HEK293 (cell line): ENCODE results near the gene PAX6.

Experiments
- CTCF ChIA-PET: fragments of 350-600 bp; formaldehyde crosslinking; extraction: SDS; loops from one replicate; lab custom pipeline; 2021; ENCODE audit warnings: antibody characterized with exemption; lab: Yijun Ruan, JAX
- POLR2A ChIA-PET: fragments of 300-600 bp; formaldehyde crosslinking; extraction: SDS; loops from one replicate; lab custom pipeline; 2020; ENCODE audit warnings: antibody characterized with exemption, inconsistent platforms; lab: Yijun Ruan, JAX
- H3K27ac ChIP-seq: fragments of 200-500 bp; sonication (Bioruptor generic); 2 replicates; pipeline ENCODE4 v1.5.1; 2014; ENCODE audit warnings: low read depth, low read length, control low read depth, inconsistent platforms; ENCODE audit errors: extremely low read depth
- H3K36me3 ChIP-seq, 2 experiments: fragments of 200-500 bp in 1 of 2; sonication (Bioruptor generic) in 1 of 2; 1 replicate in 1 of 2; 2 replicates in 1 of 2; pipeline ENCODE4 v1.5.1; 2014 to 2017; ENCODE audit warnings: inconsistent platforms in 2 of 2, low read length in 2 of 2; ENCODE audit not compliant: control insufficient read depth in 2 of 2, insufficient read depth in 1 of 2
- H3K4me1 ChIP-seq: fragments of 200-500 bp; sonication (Bioruptor generic); 2 replicates; pipeline ENCODE4 v1.5.1; 2014; ENCODE audit warnings: mild to moderate bottlenecking, low read length, inconsistent platforms; ENCODE audit not compliant: control insufficient read depth, insufficient read depth
- H3K4me3 ChIP-seq: 2 replicates; pipeline ENCODE4 v1.5.1; 2011; ENCODE audit warnings: low read depth, mild to moderate bottlenecking, control low read depth, low read length, moderate library complexity
- H3K9me3 ChIP-seq: fragments of 200-500 bp; sonication (Bioruptor generic); 2 replicates; pipeline ENCODE4 v1.5.1; 2014; ENCODE audit warnings: low read depth, low read length, inconsistent platforms; ENCODE audit not compliant: control insufficient read depth, insufficient read depth
- GLI2 ChIP-seq: fragments of 450-650 bp; formaldehyde crosslinking; IDR thresholded peaks from 2 replicates; pipeline ENCODE4; 2017; ENCODE audit warnings: missing biosample characterization, missing genetic modification characterization, low read depth, borderline replicate concordance
- GLI4 ChIP-seq: fragments of 450-650 bp; formaldehyde crosslinking; IDR thresholded peaks from 2 replicates; pipeline ENCODE4 v1.5.1; 2016; ENCODE audit warnings: missing biosample characterization, missing genetic modification characterization
- IKZF3 ChIP-seq: fragments of 450-650 bp; IDR thresholded peaks from 2 replicates; pipeline ENCODE4 v1.5.0; 2018; ENCODE audit warnings: missing biosample characterization, mild to moderate bottlenecking, missing genetic modification characterization, moderate library complexity
- KLF16 ChIP-seq: fragments of 450-650 bp; formaldehyde crosslinking; IDR thresholded peaks from 2 replicates; pipeline ENCODE4 v1.5.1; 2017; ENCODE audit warnings: missing biosample characterization, missing genetic modification characterization
- ZBTB6 ChIP-seq: fragments of 450-650 bp; formaldehyde crosslinking; IDR thresholded peaks from 2 replicates; pipeline ENCODE4 v1.5.1; 2017; ENCODE audit warnings: missing biosample characterization, missing genetic modification characterization
- ZFP3 ChIP-seq: fragments of 450-650 bp; formaldehyde crosslinking; IDR thresholded peaks from 2 replicates; pipeline ENCODE4 v1.5.1; 2016; ENCODE audit warnings: low read depth, missing biosample characterization, missing genetic modification characterization
- ZFP41 ChIP-seq: fragments of 450-650 bp; formaldehyde crosslinking; IDR thresholded peaks from 2 replicates; pipeline ENCODE4 v1.5.1; 2016; ENCODE audit warnings: missing biosample characterization, missing genetic modification characterization, borderline replicate concordance
- ZNF18 ChIP-seq: fragments of 450-650 bp; formaldehyde crosslinking; IDR thresholded peaks from 2 replicates; pipeline ENCODE4 v1.5.1; 2016; ENCODE audit warnings: missing biosample characterization, missing genetic modification characterization
- ZNF26 ChIP-seq: fragments of 450-650 bp; formaldehyde crosslinking; IDR thresholded peaks from 2 replicates; pipeline ENCODE4 v1.5.1; 2016; ENCODE audit warnings: missing biosample characterization, missing genetic modification characterization
- ZNF266 ChIP-seq: fragments of 450-650 bp; formaldehyde crosslinking; IDR thresholded peaks from 2 replicates; pipeline ENCODE4 v1.5.1; 2016; ENCODE audit warnings: missing biosample characterization, missing genetic modification characterization, low read depth
- ZNF274 ChIP-seq, 2 experiments: fragments of 200-500 bp in 1 of 2; fragments of 450-650 bp in 1 of 2; sonication (Bioruptor generic) in 1 of 2; formaldehyde crosslinking in 1 of 2; IDR thresholded peaks; 2 replicates each; pipeline versions ENCODE4 v1.5.1 to v1.6.1; 2014 to 2016; ENCODE audit warnings: borderline replicate concordance in 1 of 2, inconsistent platforms in 1 of 2, low read length in 1 of 2, missing biosample characterization in 1 of 2, missing genetic modification characterization in 1 of 2
- ZNF311 ChIP-seq: fragments of 450-650 bp; formaldehyde crosslinking; IDR thresholded peaks from 2 replicates; pipeline ENCODE4 v1.5.1; 2017; ENCODE audit warnings: missing biosample characterization, missing genetic modification characterization, borderline replicate concordance
- ZNF473 ChIP-seq: fragments of 450-650 bp; formaldehyde crosslinking; IDR thresholded peaks from 2 replicates; pipeline ENCODE4 v1.5.1; 2017; ENCODE audit warnings: missing biosample characterization, missing genetic modification characterization
- ZNF530 ChIP-seq: fragments of 450-650 bp; formaldehyde crosslinking; IDR thresholded peaks from 2 replicates; pipeline ENCODE4 v1.5.1; 2016; ENCODE audit warnings: low read depth, missing biosample characterization, missing genetic modification characterization
- ZNF548 ChIP-seq: fragments of 450-650 bp; formaldehyde crosslinking; IDR thresholded peaks from 2 replicates; pipeline ENCODE4 v1.5.1; 2016; ENCODE audit warnings: missing biosample characterization, missing genetic modification characterization
- ZNF555 ChIP-seq: fragments of 450-650 bp; formaldehyde crosslinking; conservative IDR thresholded peaks from 2 replicates; pipeline ENCODE4 v1.5.1; 2017; ENCODE audit warnings: missing biosample characterization, mild to moderate bottlenecking, missing genetic modification characterization, inconsistent platforms
- ZNF561 ChIP-seq: fragments of 450-650 bp; IDR thresholded peaks from 2 replicates; pipeline ENCODE4 v1.5.1; 2018; ENCODE audit warnings: missing biosample characterization, missing genetic modification characterization, borderline replicate concordance
- ZNF600 ChIP-seq: fragments of 450-650 bp; formaldehyde crosslinking; IDR thresholded peaks from 2 replicates; pipeline ENCODE4 v1.5.1; 2016; ENCODE audit warnings: missing biosample characterization, missing genetic modification characterization
- ZNF621 ChIP-seq: fragments of 450-650 bp; formaldehyde crosslinking; IDR thresholded peaks from 2 replicates; pipeline ENCODE4 v1.5.1; 2017; ENCODE audit warnings: missing biosample characterization, missing genetic modification characterization
- ZNF692 ChIP-seq: fragments of 450-650 bp; formaldehyde crosslinking; IDR thresholded peaks from 2 replicates; pipeline ENCODE4 v1.5.1; 2016; ENCODE audit warnings: missing biosample characterization, missing genetic modification characterization
- ZNF76 ChIP-seq: fragments of 450-650 bp; formaldehyde crosslinking; IDR thresholded peaks from 2 replicates; pipeline ENCODE4; 2016; ENCODE audit warnings: low read depth, missing biosample characterization, missing genetic modification characterization, borderline replicate concordance
- ZNF785 ChIP-seq: fragments of 450-650 bp; formaldehyde crosslinking; IDR thresholded peaks from 2 replicates; pipeline ENCODE4 v1.5.1; 2016; ENCODE audit warnings: missing biosample characterization, missing genetic modification characterization
- TF ChIP-seq, protein P1 (sequence below): fragments of 450-650 bp; IDR thresholded peaks from 2 replicates; pipeline ENCODE4 v1.5.1; 2018; ENCODE audit warnings: missing biosample characterization, missing genetic modification characterization
- TF ChIP-seq, protein P2 (sequence below): fragments of 450-650 bp; formaldehyde crosslinking; IDR thresholded peaks from 2 replicates; pipeline ENCODE4 v1.5.1; 2016; ENCODE audit warnings: missing biosample characterization, missing genetic modification characterization

The PAX6 gene

DNA sequence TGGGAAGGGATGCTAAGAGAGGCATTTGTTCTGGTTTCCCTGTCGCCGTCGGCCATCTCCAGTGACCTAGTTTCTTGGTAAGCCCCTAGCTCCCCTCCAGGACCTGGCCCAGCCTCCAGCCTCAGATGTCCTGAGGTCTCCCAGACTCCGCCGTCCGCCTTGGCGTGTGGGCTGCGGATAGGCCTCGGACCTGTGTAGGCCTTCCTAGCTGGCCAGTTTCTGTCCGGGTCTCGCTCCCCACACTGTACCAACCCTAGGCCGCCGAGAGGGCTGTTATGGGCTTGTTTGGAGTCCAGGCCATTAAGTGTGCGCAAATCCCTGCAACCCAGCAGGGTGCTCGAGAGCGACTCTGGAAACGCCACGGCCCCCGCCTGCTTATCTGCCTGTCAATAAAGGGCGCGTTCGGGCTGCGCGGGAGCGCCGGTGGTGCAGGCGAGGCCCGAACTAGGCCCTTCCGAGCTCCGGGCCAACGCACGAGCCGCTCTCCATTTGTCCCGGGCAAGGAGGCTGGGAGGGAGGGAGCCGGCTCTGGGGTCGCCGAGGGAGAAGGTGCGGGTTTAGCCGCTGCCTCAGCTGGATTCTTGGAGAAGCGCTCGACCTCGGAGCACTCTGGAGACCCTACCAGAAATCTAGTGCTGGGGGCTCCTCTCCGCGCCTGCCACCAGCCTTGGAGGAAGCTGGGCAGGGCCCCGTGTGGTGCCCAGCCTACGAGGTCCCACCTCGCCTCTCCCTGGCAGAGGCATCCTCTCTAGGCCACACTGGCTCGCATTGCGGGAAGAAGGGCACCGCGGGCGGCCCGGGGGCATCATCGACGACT, 8.7 kb upstream of the PAX6 start:
- Histone ChIP-seq H3K4me3 (no peak overlapping the region), H3K4me1 (no peaks in the 10 kb centered on the region), H3K27ac (no peak overlapping the region), H3K36me3 (no peaks in the 10 kb centered on the region), H3K9me3 (no peaks in the 10 kb centered on the region)
- ChIA-PET POLR2A (interaction anchor here (1.0 kb wide), 1 partner anchor 25 kb away, joined by 4 read pairs; no protein-coding TSS in a partner anchor), CTCF (interaction anchor here (0.6 kb wide), 2 partner anchors 12 to 138 kb away, joined by 3 read pairs; no protein-coding TSS in a partner anchor)
- TF ChIP-seq ZNF18 (tag by site-specific recombination), result no peak
- TF ChIP-seq ZNF555, result no peak
- no peak for TF ChIP-seq IKZF3
- no peak for TF ChIP-seq ZNF692
- TF ChIP-seq ZNF600 (tag by site-specific recombination), result no peak
- TF ChIP-seq ZNF274 (IDR thresholded peaks at IDR 0.05; ENCODE audit: low read length), result no peak
- TF ChIP-seq ZNF274 (tag by site-specific recombination; IDR thresholded peaks at IDR 0.05; ENCODE audit: borderline replicate concordance), result no peak
- TF ChIP-seq ZFP3 (tag by site-specific recombination), result no peak
- no peak for TF ChIP-seq KLF16 (tag by site-specific recombination)
- TF ChIP-seq ZNF26 (tag by site-specific recombination), result no peak
- TF ChIP-seq ZNF561 (tag by site-specific recombination), result no peak
- TF ChIP-seq ZNF785 (tag by site-specific recombination), result no peak
- no peak for TF ChIP-seq ZNF621
- no peak for TF ChIP-seq ZNF311 (tag by site-specific recombination)
- TF ChIP-seq ZNF76 (tag by site-specific recombination), result no peak

DNA sequence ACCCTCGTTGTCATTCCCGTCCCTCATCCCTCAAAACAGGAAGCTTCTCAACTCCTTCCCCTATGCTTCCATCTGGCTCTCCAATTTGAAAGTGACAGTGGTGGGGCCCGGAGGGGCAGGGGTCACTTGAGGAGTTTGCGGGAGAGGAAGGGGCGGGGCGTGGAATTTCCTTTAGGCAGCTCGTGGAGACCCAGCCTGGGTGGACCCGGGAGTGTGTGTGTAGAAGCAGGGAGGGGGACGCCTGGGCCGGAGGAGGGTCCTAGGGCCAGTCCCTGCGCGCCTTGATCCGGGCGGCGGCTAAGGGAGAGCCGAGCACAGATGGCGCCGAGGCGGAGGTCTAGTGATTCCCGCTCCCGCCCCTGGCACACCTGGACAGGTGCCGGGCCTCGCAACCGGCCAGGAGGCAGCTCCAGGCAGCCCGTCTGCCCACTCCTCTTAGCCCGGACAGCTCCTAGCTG, 7.8 kb upstream of the PAX6 start:
- Histone ChIP-seq H3K9me3 (no peaks in the 10 kb centered on the region), H3K36me3 (no peaks in the 10 kb centered on the region), H3K27ac (no peak overlapping the region), H3K4me1 (no peaks in the 10 kb centered on the region), H3K4me3 (no peak overlapping the region)
- ChIA-PET CTCF (interaction anchor here (0.6 to 0.7 kb wide), 2 partner anchors 358 to 445 kb away, joined by 3 to 5 read pairs; no protein-coding TSS in a partner anchor), POLR2A (interaction anchor here (1.0 kb wide), 1 partner anchor 25 kb away, joined by 4 read pairs; no protein-coding TSS in a partner anchor)
- TF ChIP-seq ZNF530, result no peak
- TF ChIP-seq GLI4, result no peak
- no peak for TF ChIP-seq GLI2
- TF ChIP-seq ZBTB6, result no peak
- no peak for TF ChIP-seq ZFP41 (tag by site-specific recombination)
- no peak for TF ChIP-seq ZNF548 (tag by site-specific recombination)
- TF ChIP-seq, protein P1, sequence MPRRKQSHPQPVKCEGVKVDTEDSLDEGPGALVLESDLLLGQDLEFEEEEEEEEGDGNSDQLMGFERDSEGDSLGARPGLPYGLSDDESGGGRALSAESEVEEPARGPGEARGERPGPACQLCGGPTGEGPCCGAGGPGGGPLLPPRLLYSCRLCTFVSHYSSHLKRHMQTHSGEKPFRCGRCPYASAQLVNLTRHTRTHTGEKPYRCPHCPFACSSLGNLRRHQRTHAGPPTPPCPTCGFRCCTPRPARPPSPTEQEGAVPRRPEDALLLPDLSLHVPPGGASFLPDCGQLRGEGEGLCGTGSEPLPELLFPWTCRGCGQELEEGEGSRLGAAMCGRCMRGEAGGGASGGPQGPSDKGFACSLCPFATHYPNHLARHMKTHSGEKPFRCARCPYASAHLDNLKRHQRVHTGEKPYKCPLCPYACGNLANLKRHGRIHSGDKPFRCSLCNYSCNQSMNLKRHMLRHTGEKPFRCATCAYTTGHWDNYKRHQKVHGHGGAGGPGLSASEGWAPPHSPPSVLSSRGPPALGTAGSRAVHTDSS (tag by site-specific recombination), result no peak
- TF ChIP-seq, protein P2, sequence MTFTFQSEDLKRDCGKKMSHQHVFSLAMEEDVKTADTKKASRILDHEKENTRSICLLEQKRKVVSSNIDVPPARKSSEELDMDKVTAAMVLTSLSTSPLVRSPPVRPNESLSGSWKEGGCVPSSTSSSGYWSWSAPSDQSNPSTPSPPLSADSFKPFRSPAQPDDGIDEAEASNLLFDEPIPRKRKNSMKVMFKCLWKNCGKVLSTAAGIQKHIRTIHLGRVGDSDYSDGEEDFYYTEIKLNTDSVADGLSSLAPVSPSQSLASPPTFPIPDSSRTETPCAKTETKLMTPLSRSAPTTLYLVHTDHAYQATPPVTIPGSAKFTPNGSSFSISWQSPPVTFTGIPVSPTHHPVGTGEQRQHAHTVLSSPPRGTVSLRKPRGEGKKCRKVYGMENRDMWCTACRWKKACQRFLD (tag by site-specific recombination), result no peak
- no peak for TF ChIP-seq ZNF266 (tag by site-specific recombination)
- no peak for TF ChIP-seq ZNF473
